Neural cell (in vitro differentiated cells): Measurements from ENCODE around the gene C22orf39.

Experiments used
- EP300 ChIP-seq: fragments of 450-650 bp; conservative IDR thresholded peaks from 2 replicates; pipeline ENCODE4 v1.6.1; 2014; ENCODE audit warnings: antibody characterized with exemption, mild to moderate bottlenecking, moderate library complexity; ENCODE audit not compliant: poor library complexity, severe bottlenecking
- EZH2 ChIP-seq: fragments of 200-600, 300-800 bp; shearing (Covaris generic), sonication (generic); IDR thresholded peaks from 2 replicates; pipeline ENCODE4 v1.6.1; 2014; ENCODE audit warnings: antibody characterized with exemption, low read length, borderline replicate concordance, mild to moderate bottlenecking; ENCODE audit not compliant: insufficient read depth, poor library complexity, severe bottlenecking
- MXI1 ChIP-seq: fragments of 450-650 bp; conservative IDR thresholded peaks from 2 replicates; pipeline ENCODE4 v1.6.1; 2014; ENCODE audit warnings: antibody characterized with exemption, mild to moderate bottlenecking; ENCODE audit not compliant: poor library complexity, severe bottlenecking
- POLR2AphosphoS5 ChIP-seq: IDR thresholded peaks from 2 replicates; pipeline ENCODE4 v1.6.1; 2012
- TAF1 ChIP-seq: IDR thresholded peaks from 2 replicates; pipeline ENCODE4 v1.6.1; 2012; ENCODE audit warnings: low read depth
- TF ChIP-seq, protein P1 (sequence below): IDR thresholded peaks from 2 replicates; pipeline ENCODE4 v1.6.1; 2012; ENCODE audit warnings: borderline replicate concordance
- TF ChIP-seq, protein P2 (sequence below): fragments of 450-650 bp; IDR thresholded peaks from 2 replicates; pipeline ENCODE4 v1.5.1; 2014; ENCODE audit warnings: antibody characterized with exemption, mild to moderate bottlenecking, moderate library complexity; ENCODE audit not compliant: poor library complexity, severe bottlenecking

DNA sequence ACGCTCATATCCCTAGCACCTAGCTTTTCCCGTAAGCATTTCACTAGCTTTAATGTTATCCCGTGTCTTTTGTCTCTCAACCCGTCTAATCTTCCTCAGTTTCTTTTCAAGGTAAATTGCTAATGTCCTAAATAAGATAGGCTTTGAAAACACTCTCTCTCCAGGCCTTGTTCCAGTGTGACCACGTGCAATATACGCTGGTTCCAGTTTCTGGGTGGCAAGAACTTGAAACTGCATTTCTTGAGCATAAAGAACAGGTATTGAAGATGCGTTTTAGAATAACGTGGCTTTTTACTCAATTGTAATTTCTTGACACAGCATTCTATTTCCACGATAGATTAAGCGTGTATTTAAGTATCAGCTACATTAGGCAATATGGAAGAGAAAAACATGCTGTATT lies 33.3 kb upstream of the C22orf39 start:
- TF ChIP-seq, protein P1, sequence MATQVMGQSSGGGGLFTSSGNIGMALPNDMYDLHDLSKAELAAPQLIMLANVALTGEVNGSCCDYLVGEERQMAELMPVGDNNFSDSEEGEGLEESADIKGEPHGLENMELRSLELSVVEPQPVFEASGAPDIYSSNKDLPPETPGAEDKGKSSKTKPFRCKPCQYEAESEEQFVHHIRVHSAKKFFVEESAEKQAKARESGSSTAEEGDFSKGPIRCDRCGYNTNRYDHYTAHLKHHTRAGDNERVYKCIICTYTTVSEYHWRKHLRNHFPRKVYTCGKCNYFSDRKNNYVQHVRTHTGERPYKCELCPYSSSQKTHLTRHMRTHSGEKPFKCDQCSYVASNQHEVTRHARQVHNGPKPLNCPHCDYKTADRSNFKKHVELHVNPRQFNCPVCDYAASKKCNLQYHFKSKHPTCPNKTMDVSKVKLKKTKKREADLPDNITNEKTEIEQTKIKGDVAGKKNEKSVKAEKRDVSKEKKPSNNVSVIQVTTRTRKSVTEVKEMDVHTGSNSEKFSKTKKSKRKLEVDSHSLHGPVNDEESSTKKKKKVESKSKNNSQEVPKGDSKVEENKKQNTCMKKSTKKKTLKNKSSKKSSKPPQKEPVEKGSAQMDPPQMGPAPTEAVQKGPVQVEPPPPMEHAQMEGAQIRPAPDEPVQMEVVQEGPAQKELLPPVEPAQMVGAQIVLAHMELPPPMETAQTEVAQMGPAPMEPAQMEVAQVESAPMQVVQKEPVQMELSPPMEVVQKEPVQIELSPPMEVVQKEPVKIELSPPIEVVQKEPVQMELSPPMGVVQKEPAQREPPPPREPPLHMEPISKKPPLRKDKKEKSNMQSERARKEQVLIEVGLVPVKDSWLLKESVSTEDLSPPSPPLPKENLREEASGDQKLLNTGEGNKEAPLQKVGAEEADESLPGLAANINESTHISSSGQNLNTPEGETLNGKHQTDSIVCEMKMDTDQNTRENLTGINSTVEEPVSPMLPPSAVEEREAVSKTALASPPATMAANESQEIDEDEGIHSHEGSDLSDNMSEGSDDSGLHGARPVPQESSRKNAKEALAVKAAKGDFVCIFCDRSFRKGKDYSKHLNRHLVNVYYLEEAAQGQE, result no peak
- TF ChIP-seq, protein P2, sequence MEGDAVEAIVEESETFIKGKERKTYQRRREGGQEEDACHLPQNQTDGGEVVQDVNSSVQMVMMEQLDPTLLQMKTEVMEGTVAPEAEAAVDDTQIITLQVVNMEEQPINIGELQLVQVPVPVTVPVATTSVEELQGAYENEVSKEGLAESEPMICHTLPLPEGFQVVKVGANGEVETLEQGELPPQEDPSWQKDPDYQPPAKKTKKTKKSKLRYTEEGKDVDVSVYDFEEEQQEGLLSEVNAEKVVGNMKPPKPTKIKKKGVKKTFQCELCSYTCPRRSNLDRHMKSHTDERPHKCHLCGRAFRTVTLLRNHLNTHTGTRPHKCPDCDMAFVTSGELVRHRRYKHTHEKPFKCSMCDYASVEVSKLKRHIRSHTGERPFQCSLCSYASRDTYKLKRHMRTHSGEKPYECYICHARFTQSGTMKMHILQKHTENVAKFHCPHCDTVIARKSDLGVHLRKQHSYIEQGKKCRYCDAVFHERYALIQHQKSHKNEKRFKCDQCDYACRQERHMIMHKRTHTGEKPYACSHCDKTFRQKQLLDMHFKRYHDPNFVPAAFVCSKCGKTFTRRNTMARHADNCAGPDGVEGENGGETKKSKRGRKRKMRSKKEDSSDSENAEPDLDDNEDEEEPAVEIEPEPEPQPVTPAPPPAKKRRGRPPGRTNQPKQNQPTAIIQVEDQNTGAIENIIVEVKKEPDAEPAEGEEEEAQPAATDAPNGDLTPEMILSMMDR, result no peak
- TF ChIP-seq EP300 (no peak), POLR2AphosphoS5 (no peak), MXI1 (no peak), TAF1 (no peak), EZH2 (no peak)
